Measurements from ENCODE around the gene TLCD3A. TPM values are rescaled to one million over a fixed set of nuclear protein-coding genes. Genes with fewer than 3 reads are reported as not detected.

The TLCD3A gene
- total and polyA plus RNA-seq, 2 experiments from 2014 or later = 16.4 to 27.0 TPM

DNA sequence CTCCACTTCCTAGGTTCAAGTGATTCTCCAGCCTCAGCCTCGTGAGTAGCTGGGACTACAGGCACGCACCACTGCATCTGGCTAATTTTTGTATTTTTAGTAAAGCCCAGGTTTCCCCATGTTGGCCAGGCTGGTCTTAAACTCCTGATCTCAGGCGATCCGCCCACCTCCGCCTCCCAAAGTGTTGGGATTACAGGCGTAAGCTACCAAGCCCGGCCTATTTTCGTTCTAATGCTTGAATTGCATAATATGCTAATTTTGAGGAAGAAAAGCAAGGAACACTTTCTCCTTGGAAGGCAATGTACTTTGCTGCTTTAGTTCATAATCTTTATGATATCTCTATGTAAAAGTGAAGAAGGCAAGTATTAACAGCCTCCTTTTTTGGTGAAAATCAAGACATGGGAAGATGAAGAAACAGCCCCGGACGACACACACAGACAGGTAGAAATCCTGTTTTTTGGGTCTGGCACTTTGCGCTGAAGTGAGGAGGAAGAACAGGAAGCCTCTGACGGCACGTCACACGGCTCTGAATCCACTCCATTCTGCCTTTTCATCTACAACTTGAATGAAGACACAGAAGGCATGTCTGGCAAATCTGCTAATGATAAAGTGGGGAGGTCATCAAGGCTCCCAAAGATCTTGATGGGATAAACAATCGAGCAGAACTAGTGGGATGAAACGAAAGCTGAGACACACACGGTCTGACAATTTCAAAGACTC, 42.7 kb upstream of the TLCD3A start:
- Histone ChIP-seq H3K4me3 (no peak overlapping the region), H3K36me3 (peaks cover 11% of the 10 kb centered on the region), H3K9me3 (ENCODE audit: low read depth) (no peaks in the 10 kb centered on the region), H3K27me3 (no peaks in the 10 kb centered on the region), H3K27ac (no peak overlapping the region), H3K4me1 (ENCODE audit: low read depth) (no peaks in the 10 kb centered on the region)
- TF ChIP-seq, protein P1, sequence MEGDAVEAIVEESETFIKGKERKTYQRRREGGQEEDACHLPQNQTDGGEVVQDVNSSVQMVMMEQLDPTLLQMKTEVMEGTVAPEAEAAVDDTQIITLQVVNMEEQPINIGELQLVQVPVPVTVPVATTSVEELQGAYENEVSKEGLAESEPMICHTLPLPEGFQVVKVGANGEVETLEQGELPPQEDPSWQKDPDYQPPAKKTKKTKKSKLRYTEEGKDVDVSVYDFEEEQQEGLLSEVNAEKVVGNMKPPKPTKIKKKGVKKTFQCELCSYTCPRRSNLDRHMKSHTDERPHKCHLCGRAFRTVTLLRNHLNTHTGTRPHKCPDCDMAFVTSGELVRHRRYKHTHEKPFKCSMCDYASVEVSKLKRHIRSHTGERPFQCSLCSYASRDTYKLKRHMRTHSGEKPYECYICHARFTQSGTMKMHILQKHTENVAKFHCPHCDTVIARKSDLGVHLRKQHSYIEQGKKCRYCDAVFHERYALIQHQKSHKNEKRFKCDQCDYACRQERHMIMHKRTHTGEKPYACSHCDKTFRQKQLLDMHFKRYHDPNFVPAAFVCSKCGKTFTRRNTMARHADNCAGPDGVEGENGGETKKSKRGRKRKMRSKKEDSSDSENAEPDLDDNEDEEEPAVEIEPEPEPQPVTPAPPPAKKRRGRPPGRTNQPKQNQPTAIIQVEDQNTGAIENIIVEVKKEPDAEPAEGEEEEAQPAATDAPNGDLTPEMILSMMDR (IDR thresholded peaks at IDR 0.05; ENCODE audit: low read depth, low read length) = no peak
- DNase-seq (ENCODE audit: low read depth in 1 of 2, low spot score in 1 of 2) = no peak

DNA sequence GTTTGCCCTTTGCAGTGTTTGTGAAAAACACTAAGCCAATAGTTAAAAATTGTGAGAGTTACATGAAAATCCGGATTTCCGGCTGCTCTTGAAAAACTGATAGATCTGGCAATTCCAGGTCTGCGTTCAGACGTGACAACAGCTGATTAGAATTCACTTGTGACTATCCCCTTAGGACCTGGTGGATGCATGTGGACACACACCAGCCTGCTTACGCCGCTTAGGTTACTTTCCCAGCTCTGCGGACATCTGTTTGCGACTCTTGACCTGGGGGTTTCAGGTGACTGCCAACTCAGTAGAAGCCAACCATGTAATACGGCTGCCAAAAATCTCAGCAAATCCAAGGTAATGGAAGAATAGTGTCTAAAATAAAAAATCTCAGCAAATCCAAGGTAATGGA, 42.0 kb upstream of the TLCD3A start:
- H3K27ac ChIP-seq = no peak overlapping the region
- H3K4me1 ChIP-seq (ENCODE audit: low read depth) = no peaks in the 10 kb centered on the region
- no peak for DNase-seq (ENCODE audit: low read depth in 1 of 2, low spot score in 1 of 2)
- H3K36me3 ChIP-seq = peaks cover 15% of the 10 kb centered on the region
- H3K27me3 ChIP-seq = no peaks in the 10 kb centered on the region
- no peaks in the 10 kb centered on the region for H3K9me3 ChIP-seq (ENCODE audit: low read depth)
- H3K4me3 ChIP-seq = no peak overlapping the region
- TF ChIP-seq, protein P1 (IDR thresholded peaks at IDR 0.05; ENCODE audit: low read depth, low read length) = no peak

DNA sequence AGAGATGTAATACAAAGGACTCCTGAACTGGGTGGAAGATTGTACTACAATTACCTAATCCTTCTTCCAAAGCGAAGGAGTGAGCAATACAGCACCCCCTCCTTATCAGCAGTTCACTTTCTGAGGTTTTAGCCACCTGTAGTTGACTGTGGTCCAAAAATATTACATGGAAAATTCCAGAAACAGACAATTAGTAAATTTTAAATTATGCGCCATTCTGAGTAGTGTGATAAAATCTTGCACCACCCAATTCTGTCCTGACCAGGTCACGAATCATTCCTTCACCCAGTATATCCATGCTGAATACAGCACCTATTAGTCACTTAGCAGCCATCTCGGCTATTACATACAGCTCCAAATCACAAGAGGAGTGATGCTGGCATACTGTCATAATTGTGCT, 41.0 kb upstream of the TLCD3A start:
- H3K9me3 ChIP-seq (ENCODE audit: low read depth) = no peaks in the 10 kb centered on the region
- H3K27ac ChIP-seq = no peak overlapping the region
- H3K4me1 ChIP-seq (ENCODE audit: low read depth) = peaks cover 8% of the 10 kb centered on the region
- no peak overlapping the region for H3K4me3 ChIP-seq
- H3K36me3 ChIP-seq = peaks cover 15% of the 10 kb centered on the region
- TF ChIP-seq, protein P1 (IDR thresholded peaks at IDR 0.05; ENCODE audit: low read depth, low read length) = no peak
- DNase-seq (ENCODE audit: low read depth in 1 of 2, low spot score in 1 of 2) = no peak
- no peaks in the 10 kb centered on the region for H3K27me3 ChIP-seq

DNA sequence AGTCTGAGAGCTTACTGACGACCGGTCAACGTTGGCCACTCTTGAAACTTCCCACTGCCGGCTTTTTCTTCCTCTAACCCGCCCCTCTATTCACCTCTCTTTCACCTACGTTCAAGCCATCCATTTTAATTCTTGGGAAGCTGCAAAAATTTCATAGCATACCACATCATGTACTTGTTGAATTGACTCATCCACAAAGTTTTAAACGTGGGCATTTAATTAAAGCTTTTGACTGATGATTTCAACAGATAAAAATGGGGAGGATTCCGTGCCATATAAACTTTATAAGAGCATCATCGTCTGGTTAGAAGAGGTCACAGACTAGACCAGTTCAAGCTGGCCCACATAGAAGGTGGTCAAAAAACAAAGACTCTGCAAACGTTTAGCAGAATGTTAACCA, 40.3 kb upstream of the TLCD3A start:
- peaks cover 15% of the 10 kb centered on the region for H3K36me3 ChIP-seq
- TF ChIP-seq, protein P1 (IDR thresholded peaks at IDR 0.05; ENCODE audit: low read depth, low read length) = no peak
- H3K27me3 ChIP-seq = no peaks in the 10 kb centered on the region
- DNase-seq (ENCODE audit: low read depth in 1 of 2, low spot score in 1 of 2) = no peak
- peaks cover 8% of the 10 kb centered on the region for H3K4me1 ChIP-seq (ENCODE audit: low read depth)
- no peak overlapping the region for H3K27ac ChIP-seq
- no peaks in the 10 kb centered on the region for H3K9me3 ChIP-seq (ENCODE audit: low read depth)
- H3K4me3 ChIP-seq = no peak overlapping the region

DNA sequence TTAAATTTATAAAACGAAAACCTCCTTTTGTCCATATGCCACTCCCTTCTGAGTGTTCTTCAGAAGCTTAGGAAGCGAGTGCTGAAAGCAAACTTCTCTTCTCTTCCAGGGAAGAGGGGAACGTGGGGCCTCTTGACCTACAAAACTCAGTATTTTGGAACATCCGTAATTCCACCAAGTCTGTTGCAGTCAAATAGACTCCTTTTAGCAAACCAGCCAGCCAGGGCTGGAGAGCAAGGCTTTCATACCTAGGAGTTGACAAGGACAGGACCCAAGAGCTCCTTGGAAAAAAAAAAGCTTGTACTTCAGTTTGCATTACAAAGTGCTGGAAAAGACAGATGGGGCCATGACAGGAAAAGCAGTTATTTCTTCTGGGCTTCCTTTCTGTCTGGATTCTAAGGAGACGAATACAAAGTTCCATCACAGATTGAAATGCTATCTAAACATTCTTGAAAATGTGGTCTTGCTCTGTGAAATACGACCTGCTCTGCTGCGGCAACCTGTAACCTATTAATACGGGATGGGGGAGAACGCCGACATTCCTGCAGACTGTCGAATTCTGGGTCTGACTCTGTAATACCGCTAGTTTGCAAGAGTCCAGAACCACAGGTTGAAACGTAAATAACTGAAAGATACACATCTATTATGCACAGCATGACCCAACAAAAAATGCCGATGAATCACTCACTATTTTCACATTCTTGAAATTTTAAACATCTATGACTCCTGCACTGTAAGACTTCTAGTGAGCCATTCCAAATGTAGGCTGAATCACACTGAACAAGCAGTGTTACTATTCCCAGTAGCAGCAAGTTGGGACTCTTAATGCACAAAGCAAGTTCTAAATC, 38.4 kb upstream of the TLCD3A start:
- peaks cover 8% of the 10 kb centered on the region for H3K4me1 ChIP-seq (ENCODE audit: low read depth)
- TF ChIP-seq, protein P1 (IDR thresholded peaks at IDR 0.05; ENCODE audit: low read depth, low read length) = no peak
- H3K27me3 ChIP-seq = no peaks in the 10 kb centered on the region
- H3K4me3 ChIP-seq = no peak overlapping the region
- peak in 1 of 2 donors; percentile 87 for DNase-seq (ENCODE audit: low read depth in 1 of 2, low spot score in 1 of 2)
- peaks cover 15% of the 10 kb centered on the region for H3K36me3 ChIP-seq
- H3K9me3 ChIP-seq (ENCODE audit: low read depth) = no peaks in the 10 kb centered on the region
- H3K27ac ChIP-seq = no peak overlapping the region

Data from cardiac muscle cell (in vitro differentiated cells and primary cell).